Stimulated activated CD4-positive, alpha-beta T cell treated with anti-CD3 and anti-CD28 coated beads, Interleukin-12 subunit alpha, Interleukin-12 subunit beta, amount 100 ng/mL, for 4 hours (primary cell): ENCODE measurements around the gene PAPOLB.
A peak's percentile ranks its signal among the peaks of the same experiment; 100 is the strongest.

ENCODE experiments used
- DNase-seq: peaks from one replicate; pipeline ENCODE4 v3.0.0-alpha.2; 2020

Gene PAPOLB

GRCh38 chr7:4840079-4840501, 21.7 kb downstream of the PAPOLB start:
- no peak for DNase-seq

GRCh38 chr7:4838626-4839334, 23.1 kb downstream of the PAPOLB start:
- no peak for DNase-seq

GRCh38 chr7:4837803-4838625, 23.8 kb downstream of the PAPOLB start:
- no peak for DNase-seq

- DNase-seq = no peak
Observed at GRCh38 chr7:4837041-4837802, 24.6 kb downstream of the PAPOLB start.

- DNase-seq = no peak
Observed at GRCh38 chr7:4836206-4836661, 25.6 kb downstream of the PAPOLB start.

GRCh38 chr7:4835398-4836205, 26.2 kb downstream of the PAPOLB start:
- no peak for DNase-seq

GRCh38 chr7:4834601-4835397, 27.0 kb downstream of the PAPOLB start:
- DNase-seq = no peak

- no peak for DNase-seq
Observed at GRCh38 chr7:4833691-4834600, 27.9 kb downstream of the PAPOLB start.

GRCh38 chr7:4833176-4833575, 28.7 kb downstream of the PAPOLB start:
- DNase-seq = no peak

GRCh38 chr7:4832711-4833110, 29.1 kb downstream of the PAPOLB start:
- DNase-seq = no peak

- no peak for DNase-seq
Observed at GRCh38 chr7:4831723-4832495, 29.9 kb downstream of the PAPOLB start.

GRCh38 chr7:4830176-4830575, 31.7 kb downstream of the PAPOLB start:
- DNase-seq = peak; percentile 52

- DNase-seq = no peak
Observed at GRCh38 chr7:4828720-4829383, 33.0 kb downstream of the PAPOLB start.

GRCh38 chr7:4825081-4825480, 36.7 kb downstream of the PAPOLB start:
- no peak for DNase-seq

GRCh38 chr7:4824120-4824775, 37.6 kb downstream of the PAPOLB start:
- DNase-seq = no peak

GRCh38 chr7:4823441-4824119, 38.2 kb downstream of the PAPOLB start:
- DNase-seq = no peak

- DNase-seq = no peak
Observed at GRCh38 chr7:4822677-4823076, 39.2 kb downstream of the PAPOLB start.

GRCh38 chr7:4820967-4821471, 40.8 kb downstream of the PAPOLB start:
- no peak for DNase-seq
